ENCODE measurements around the gene PCSK5. TPM values are rescaled to one million over a fixed set of nuclear protein-coding genes. Genes with fewer than 3 reads are reported as not detected.

The PCSK5 gene
- total and polyA plus RNA-seq, 2 experiments from 2014 or later = 59.1 to 71.7 TPM

DNA sequence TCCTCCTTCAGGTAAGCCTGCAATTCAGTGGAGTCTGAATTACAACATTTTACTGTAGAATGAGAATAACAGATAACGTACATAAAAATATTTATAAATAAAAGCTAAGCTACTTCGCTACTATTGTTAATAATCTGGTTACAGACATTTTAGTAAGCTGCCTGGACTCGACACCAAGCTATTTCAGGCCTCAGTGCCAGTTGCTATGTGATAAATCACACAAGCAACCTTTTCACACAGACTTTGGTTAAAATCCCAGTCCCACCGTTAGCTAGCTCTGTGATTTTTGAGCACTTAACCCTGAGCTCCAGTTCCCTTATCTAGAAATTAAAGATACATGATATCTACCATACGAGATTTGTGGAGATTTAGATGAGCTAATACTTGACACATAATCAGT lies 403.8 kb downstream of the PCSK5 start:
- DNase-seq (ENCODE audit: low spot score) = no peak
- 78% methylated on average over 5 of the region's 5 CpGs for WGBS (ENCODE audit: low lambda C conversion rate, missing lambda C conversion rate)
- Histone ChIP-seq H3K9me2 (replicated peaks; ENCODE audit: insufficient read depth) (no peaks in the 10 kb centered on the region), H4K20me1 (ENCODE audit: insufficient read depth, poor library complexity, severe bottlenecking) (no peaks in the 10 kb centered on the region), H3K27ac (no peak overlapping the region), H3K27me3 (no peaks in the 10 kb centered on the region), H2AFZ (no peak overlapping the region), H3K4me1 (ENCODE audit: insufficient read depth) (peaks cover 13% of the 10 kb centered on the region), H3K36me3 (replicated peaks; ENCODE audit: insufficient read depth, low read depth) (no peaks in the 10 kb centered on the region), H3K9me3 (ENCODE audit: low read depth) (no peaks in the 10 kb centered on the region), H3K4me3 (no peak overlapping the region), H3K79me2 (no peaks in the 10 kb centered on the region), H3K4me2 (no peak overlapping the region)
- no peak for TF ChIP-seq EZH2phosphoT487 (IDR thresholded peaks at IDR 0.05; ENCODE audit: low read depth, severe bottlenecking, unreplicated experiment)
- TF ChIP-seq EZH2 (IDR thresholded peaks at IDR 0.05; ENCODE audit: borderline replicate concordance) = no peak
- TF ChIP-seq, protein P1, sequence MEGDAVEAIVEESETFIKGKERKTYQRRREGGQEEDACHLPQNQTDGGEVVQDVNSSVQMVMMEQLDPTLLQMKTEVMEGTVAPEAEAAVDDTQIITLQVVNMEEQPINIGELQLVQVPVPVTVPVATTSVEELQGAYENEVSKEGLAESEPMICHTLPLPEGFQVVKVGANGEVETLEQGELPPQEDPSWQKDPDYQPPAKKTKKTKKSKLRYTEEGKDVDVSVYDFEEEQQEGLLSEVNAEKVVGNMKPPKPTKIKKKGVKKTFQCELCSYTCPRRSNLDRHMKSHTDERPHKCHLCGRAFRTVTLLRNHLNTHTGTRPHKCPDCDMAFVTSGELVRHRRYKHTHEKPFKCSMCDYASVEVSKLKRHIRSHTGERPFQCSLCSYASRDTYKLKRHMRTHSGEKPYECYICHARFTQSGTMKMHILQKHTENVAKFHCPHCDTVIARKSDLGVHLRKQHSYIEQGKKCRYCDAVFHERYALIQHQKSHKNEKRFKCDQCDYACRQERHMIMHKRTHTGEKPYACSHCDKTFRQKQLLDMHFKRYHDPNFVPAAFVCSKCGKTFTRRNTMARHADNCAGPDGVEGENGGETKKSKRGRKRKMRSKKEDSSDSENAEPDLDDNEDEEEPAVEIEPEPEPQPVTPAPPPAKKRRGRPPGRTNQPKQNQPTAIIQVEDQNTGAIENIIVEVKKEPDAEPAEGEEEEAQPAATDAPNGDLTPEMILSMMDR (IDR thresholded peaks at IDR 0.05; ENCODE audit: poor library complexity) = no peak

- H3K4me2 ChIP-seq = peak overlapping the region; percentile 63
- WGBS (ENCODE audit: low lambda C conversion rate, missing lambda C conversion rate) = 94% methylated on average over 11 of the region's 11 CpGs
- no peaks in the 10 kb centered on the region for H3K79me2 ChIP-seq
- no peaks in the 10 kb centered on the region for H3K36me3 ChIP-seq (replicated peaks; ENCODE audit: insufficient read depth, low read depth)
- no peak overlapping the region for H3K4me3 ChIP-seq
- H3K27ac ChIP-seq = no peak overlapping the region
- peaks cover 13% of the 10 kb centered on the region for H3K4me1 ChIP-seq (ENCODE audit: insufficient read depth)
- no peak overlapping the region for H2AFZ ChIP-seq
- no peaks in the 10 kb centered on the region for H3K27me3 ChIP-seq
- H4K20me1 ChIP-seq (ENCODE audit: insufficient read depth, poor library complexity, severe bottlenecking) = no peaks in the 10 kb centered on the region
- no peaks in the 10 kb centered on the region for H3K9me2 ChIP-seq (replicated peaks; ENCODE audit: insufficient read depth)
- no peaks in the 10 kb centered on the region for H3K9me3 ChIP-seq (ENCODE audit: low read depth)
- DNase-seq (ENCODE audit: low spot score) = no peak
- no peak for TF ChIP-seq EZH2phosphoT487 (IDR thresholded peaks at IDR 0.05; ENCODE audit: low read depth, severe bottlenecking, unreplicated experiment)
These were observed 406.3 kb downstream of the PCSK5 start for GRCh38 chr9:76296561-76297310.

GRCh38 chr9:76297721-76298239 lies 407.3 kb downstream of the PCSK5 start:
- peaks cover 13% of the 10 kb centered on the region for H3K4me1 ChIP-seq (ENCODE audit: insufficient read depth)
- peak overlapping the region; percentile 63 for H3K4me2 ChIP-seq
- no peaks in the 10 kb centered on the region for H3K36me3 ChIP-seq (replicated peaks; ENCODE audit: insufficient read depth, low read depth)
- H3K27me3 ChIP-seq = no peaks in the 10 kb centered on the region
- no peak overlapping the region for H2AFZ ChIP-seq
- no peaks in the 10 kb centered on the region for H3K9me2 ChIP-seq (replicated peaks; ENCODE audit: insufficient read depth)
- peak overlapping the region; percentile 52 for H3K27ac ChIP-seq
- H3K4me3 ChIP-seq = no peak overlapping the region
- no peaks in the 10 kb centered on the region for H3K9me3 ChIP-seq (ENCODE audit: low read depth)
- TF ChIP-seq, protein P1 (IDR thresholded peaks at IDR 0.05; ENCODE audit: poor library complexity) = no peak
- no peak for TF ChIP-seq EZH2phosphoT487 (IDR thresholded peaks at IDR 0.05; ENCODE audit: low read depth, severe bottlenecking, unreplicated experiment)
- TF ChIP-seq EZH2 (IDR thresholded peaks at IDR 0.05; ENCODE audit: borderline replicate concordance) = no peak
- peak; percentile 26 for DNase-seq (ENCODE audit: low spot score)
- H4K20me1 ChIP-seq (ENCODE audit: insufficient read depth, poor library complexity, severe bottlenecking) = no peaks in the 10 kb centered on the region
- WGBS (ENCODE audit: low lambda C conversion rate, missing lambda C conversion rate) = 42% methylated on average over 14 of the region's 14 CpGs
- no peaks in the 10 kb centered on the region for H3K79me2 ChIP-seq

DNA sequence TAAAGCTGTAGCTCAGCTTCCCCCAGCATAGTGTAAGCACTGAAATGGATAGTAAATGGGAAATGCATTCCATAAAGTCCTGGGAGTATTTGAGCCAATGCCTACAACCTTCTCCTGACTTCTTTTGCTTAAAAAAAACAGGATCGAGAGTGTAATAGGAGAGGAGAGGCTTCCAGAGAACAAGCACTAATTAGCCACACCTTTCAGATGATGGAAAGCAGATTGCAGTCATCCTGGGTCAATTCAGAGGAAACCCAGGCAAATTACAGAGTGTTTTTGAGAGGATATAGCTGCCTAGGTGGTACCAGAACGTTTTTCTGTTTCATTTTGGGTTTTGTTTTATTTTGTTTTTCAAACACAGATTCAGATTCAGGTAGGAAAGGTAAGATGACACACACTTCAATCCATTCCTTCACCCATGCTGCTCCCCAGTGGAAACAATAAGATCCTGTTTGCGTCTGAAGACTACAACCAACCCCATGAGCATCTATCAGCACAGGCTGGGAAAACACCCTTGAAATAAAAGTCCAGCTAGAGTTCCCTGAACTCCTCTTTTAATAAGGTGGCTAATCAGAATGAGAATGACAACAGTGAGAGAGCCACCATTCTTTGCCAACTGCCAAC lies 408.2 kb downstream of the PCSK5 start:
- Histone ChIP-seq H4K20me1 (ENCODE audit: insufficient read depth, poor library complexity, severe bottlenecking) (no peaks in the 10 kb centered on the region), H3K79me2 (no peaks in the 10 kb centered on the region), H3K9me2 (replicated peaks; ENCODE audit: insufficient read depth) (no peaks in the 10 kb centered on the region), H3K4me2 (peak overlapping the region; percentile 63), H3K27me3 (no peaks in the 10 kb centered on the region), H3K9me3 (ENCODE audit: low read depth) (no peaks in the 10 kb centered on the region), H2AFZ (no peak overlapping the region), H3K36me3 (replicated peaks; ENCODE audit: insufficient read depth, low read depth) (no peaks in the 10 kb centered on the region), H3K4me3 (no peak overlapping the region), H3K4me1 (ENCODE audit: insufficient read depth) (peaks cover 13% of the 10 kb centered on the region), H3K27ac (peak overlapping the region; percentile 43)
- no peak for DNase-seq (ENCODE audit: low spot score)
- no peak for TF ChIP-seq EZH2 (IDR thresholded peaks at IDR 0.05; ENCODE audit: borderline replicate concordance)
- TF ChIP-seq EZH2phosphoT487 (IDR thresholded peaks at IDR 0.05; ENCODE audit: low read depth, severe bottlenecking, unreplicated experiment) = no peak
- TF ChIP-seq, protein P1 (IDR thresholded peaks at IDR 0.05; ENCODE audit: poor library complexity) = peak; percentile 41
- 41% methylated on average over 3 of the region's 3 CpGs for WGBS (ENCODE audit: low lambda C conversion rate, missing lambda C conversion rate)
